ENCODE results near the gene PCDHA1. TPM values are rescaled to one million over a fixed set of nuclear protein-coding genes. Genes with fewer than 3 reads are reported as not detected.

PCDHA1 gene
- total RNA-seq, 1 experiment from 2014 or later: not detected

GRCh38 chr5:140966293-140967225 lies 180.6 kb downstream of the PCDHA1 start, which contains the start of gene PCDHAC2:
Gene PCDHAC2 (plus strand): TSS chr5:140966476. CDS start chr5:140966767, 291 bp downstream.
- Mint-ChIP-seq H3K27ac (ENCODE audit: low read depth, unreplicated experiment) (peak within 1 kb of the TSS; percentile 90), H3K9me3 (ENCODE audit: unreplicated experiment) (no peaks in the 10 kb centered on the region), H3K4me1 (ENCODE audit: insufficient read depth, unreplicated experiment) (peaks cover 24% of the 10 kb centered on the region), H3K27me3 (ENCODE audit: insufficient read depth, unreplicated experiment) (no peaks in the 10 kb centered on the region), H3K36me3 (ENCODE audit: insufficient read depth, unreplicated experiment) (no peaks in the 10 kb centered on the region), H3K4me3 (ENCODE audit: unreplicated experiment) (peak within 1 kb of the TSS; percentile 94)
- CTCF ChIA-PET: interaction anchor here (0.5 to 6.2 kb wide), 7 partner anchors 9 to 40 kb away, joined by 3 to 41 read pairs (median 5); partner anchors contain the start of gene PCDHAC1
- no peak for TF ChIP-seq CTCF (IDR thresholded peaks at IDR 0.05; ENCODE audit: unreplicated experiment)
- intact Hi-C loops (cut with micrococcal nuclease): loop anchor here (1.0 to 5.0 kb wide), 3 partner anchors 11 to 40 kb away; partner anchors contain the start of gene PCDHAC1
- DNase-seq (ENCODE audit: unreplicated experiment): peak; percentile 55
- BruUV-seq (replicated peaks): no TSS peak
- POLR2A ChIA-PET: interaction anchor here (0.6 to 3.0 kb wide), 19 partner anchors 10 to 301 kb away, joined by 3 to 33 read pairs (median 5); partner anchors contain the start of genes HARS1, HARS2 and PCDHAC1

GRCh38 chr5:140967226-140967893 lies 181.4 kb downstream of the PCDHA1 start:
- no peaks in the 10 kb centered on the region for H3K27me3 Mint-ChIP-seq (ENCODE audit: insufficient read depth, unreplicated experiment)
- no peak for DNase-seq (ENCODE audit: unreplicated experiment)
- no peak for TF ChIP-seq CTCF (IDR thresholded peaks at IDR 0.05; ENCODE audit: unreplicated experiment)
- peaks cover 30% of the 10 kb centered on the region for H3K4me1 Mint-ChIP-seq (ENCODE audit: insufficient read depth, unreplicated experiment)
- H3K36me3 Mint-ChIP-seq (ENCODE audit: insufficient read depth, unreplicated experiment): no peaks in the 10 kb centered on the region
- no peak overlapping the region for H3K27ac Mint-ChIP-seq (ENCODE audit: low read depth, unreplicated experiment)
- ChIA-PET POLR2A (interaction anchor here (0.8 to 3.0 kb wide), 12 partner anchors 9 to 92 kb away, joined by 3 to 33 read pairs (median 6); partner anchors contain the start of gene PCDHAC1), CTCF (interaction anchor here (1.1 to 6.2 kb wide), 5 partner anchors 9 to 73 kb away, joined by 4 to 41 read pairs (median 5); partner anchors contain the start of gene PCDHAC1)
- peak overlapping the region; percentile 94 for H3K4me3 Mint-ChIP-seq (ENCODE audit: unreplicated experiment)
- BruUV-seq (replicated peaks): TSS peak; percentile 12
- intact Hi-C loops (cut with micrococcal nuclease): loop anchor here (2.0 to 5.0 kb wide), 2 partner anchors 35 to 41 kb away; partner anchors contain the start of gene PCDHAC1
- H3K9me3 Mint-ChIP-seq (ENCODE audit: unreplicated experiment): no peaks in the 10 kb centered on the region

- H3K27ac Mint-ChIP-seq (ENCODE audit: low read depth, unreplicated experiment): no peak overlapping the region
- peaks cover 43% of the 10 kb centered on the region for H3K4me1 Mint-ChIP-seq (ENCODE audit: insufficient read depth, unreplicated experiment)
- DNase-seq (ENCODE audit: unreplicated experiment): no peak
- ChIA-PET CTCF (interaction anchor here (0.5 to 4.7 kb wide), 7 partner anchors 9 to 597 kb away, joined by 3 to 39 read pairs (median 5); partner anchors contain the start of genes PCDHA12 and PCDHAC1), POLR2A (interaction anchor here (0.7 to 1.8 kb wide), 9 partner anchors 9 to 69 kb away, joined by 3 to 10 read pairs (median 3); no protein-coding TSS in a partner anchor)
- H3K36me3 Mint-ChIP-seq (ENCODE audit: insufficient read depth, unreplicated experiment): no peaks in the 10 kb centered on the region
- H3K27me3 Mint-ChIP-seq (ENCODE audit: insufficient read depth, unreplicated experiment): no peaks in the 10 kb centered on the region
- TF ChIP-seq CTCF (IDR thresholded peaks at IDR 0.05; ENCODE audit: unreplicated experiment): no peak
- H3K4me3 Mint-ChIP-seq (ENCODE audit: unreplicated experiment): no peak overlapping the region
- no peaks in the 10 kb centered on the region for H3K9me3 Mint-ChIP-seq (ENCODE audit: unreplicated experiment)
- intact Hi-C loops (cut with micrococcal nuclease): loop anchor here (5.0 to 10.0 kb wide), 3 partner anchors 32 to 635 kb away; no protein-coding TSS in a partner anchor
- no TSS peak for BruUV-seq (replicated peaks)
These were observed 183.9 kb downstream of the PCDHA1 start for GRCh38 chr5:140969880-140970279.
